ENCODE results near the gene KIF26B.

GRCh38 chr1:245611251-245611650 is 456.5 kb downstream of the KIF26B start:
- TF ChIP-seq, protein P1, sequence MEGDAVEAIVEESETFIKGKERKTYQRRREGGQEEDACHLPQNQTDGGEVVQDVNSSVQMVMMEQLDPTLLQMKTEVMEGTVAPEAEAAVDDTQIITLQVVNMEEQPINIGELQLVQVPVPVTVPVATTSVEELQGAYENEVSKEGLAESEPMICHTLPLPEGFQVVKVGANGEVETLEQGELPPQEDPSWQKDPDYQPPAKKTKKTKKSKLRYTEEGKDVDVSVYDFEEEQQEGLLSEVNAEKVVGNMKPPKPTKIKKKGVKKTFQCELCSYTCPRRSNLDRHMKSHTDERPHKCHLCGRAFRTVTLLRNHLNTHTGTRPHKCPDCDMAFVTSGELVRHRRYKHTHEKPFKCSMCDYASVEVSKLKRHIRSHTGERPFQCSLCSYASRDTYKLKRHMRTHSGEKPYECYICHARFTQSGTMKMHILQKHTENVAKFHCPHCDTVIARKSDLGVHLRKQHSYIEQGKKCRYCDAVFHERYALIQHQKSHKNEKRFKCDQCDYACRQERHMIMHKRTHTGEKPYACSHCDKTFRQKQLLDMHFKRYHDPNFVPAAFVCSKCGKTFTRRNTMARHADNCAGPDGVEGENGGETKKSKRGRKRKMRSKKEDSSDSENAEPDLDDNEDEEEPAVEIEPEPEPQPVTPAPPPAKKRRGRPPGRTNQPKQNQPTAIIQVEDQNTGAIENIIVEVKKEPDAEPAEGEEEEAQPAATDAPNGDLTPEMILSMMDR (IDR thresholded peaks at IDR 0.05; ENCODE audit: borderline replicate concordance, extremely low read depth, low read length, poor library complexity, severe bottlenecking), result no peak
- TF ChIP-seq EZH2 (IDR thresholded peaks at IDR 0.05; ENCODE audit: borderline replicate concordance, low read depth, low read length, severe bottlenecking), result no peak

All from DND-41 (cell line).